KMS-11 (cell line): ENCODE data around the gene TPPP.

ENCODE experiments used
- H2AFZ ChIP-seq: fragments of 200-600 bp; sonication (generic); 2 replicates; pipeline ENCODE4 v1.6.1; 2016; ENCODE audit warnings: antibody characterized with exemption, mixed run types, low read depth
- H3K27ac ChIP-seq: fragments of 200-600 bp; sonication (generic); 2 replicates; pipeline ENCODE4 v1.6.1; 2016; ENCODE audit warnings: mild to moderate bottlenecking, mixed run types
- H3K27me3 ChIP-seq: fragments of 200-600 bp; sonication (generic); 2 replicates; pipeline ENCODE4 v1.6.1; 2017; ENCODE audit warnings: mild to moderate bottlenecking, low read depth, mixed run types, moderate library complexity; ENCODE audit not compliant: insufficient read depth
- H3K36me3 ChIP-seq: fragments of 200-600 bp; sonication (generic); 2 replicates; pipeline ENCODE4 v1.6.1; 2017; ENCODE audit warnings: mild to moderate bottlenecking, mixed run types; ENCODE audit not compliant: insufficient read depth
- H3K4me1 ChIP-seq: fragments of 200-600 bp; sonication (generic); 2 replicates; pipeline ENCODE4 v1.6.1; 2016; ENCODE audit warnings: mild to moderate bottlenecking, low read depth, mixed run types; ENCODE audit not compliant: poor library complexity, severe bottlenecking
- H3K4me2 ChIP-seq: fragments of 200-600 bp; sonication (generic); 2 replicates; pipeline ENCODE4 v1.7.0; 2016; ENCODE audit warnings: mild to moderate bottlenecking, mixed run types
- H3K4me3 ChIP-seq: fragments of 200-600 bp; sonication (generic); IDR thresholded peaks from 2 replicates; pipeline ENCODE4 v1.6.1; 2017; ENCODE audit warnings: low read depth, low read length, mixed read lengths; ENCODE audit not compliant: insufficient read depth
- H3K79me2 ChIP-seq: fragments of 200-600 bp; sonication (generic); 2 replicates; pipeline ENCODE4 v1.6.1; 2016; ENCODE audit warnings: low read depth, mixed run types; ENCODE audit not compliant: insufficient read depth
- H3K9ac ChIP-seq: fragments of 200-600 bp; sonication (generic); 2 replicates; pipeline ENCODE4 v1.6.1; 2016; ENCODE audit warnings: mild to moderate bottlenecking, mixed run types
- H4K20me1 ChIP-seq: fragments of 200-600 bp; sonication (generic); 2 replicates; pipeline ENCODE4 v1.6.1; 2016; ENCODE audit warnings: mild to moderate bottlenecking, mixed run types; ENCODE audit not compliant: insufficient read depth
- TF ChIP-seq, protein P1 (sequence below): fragments of 200-600 bp; sonication (generic); conservative IDR thresholded peaks from 2 replicates; pipeline ENCODE4 v1.6.1; 2017; ENCODE audit warnings: low read depth, mild to moderate bottlenecking, antibody characterized with exemption, low read length, moderate library complexity, mixed read lengths

Gene TPPP

DNA sequence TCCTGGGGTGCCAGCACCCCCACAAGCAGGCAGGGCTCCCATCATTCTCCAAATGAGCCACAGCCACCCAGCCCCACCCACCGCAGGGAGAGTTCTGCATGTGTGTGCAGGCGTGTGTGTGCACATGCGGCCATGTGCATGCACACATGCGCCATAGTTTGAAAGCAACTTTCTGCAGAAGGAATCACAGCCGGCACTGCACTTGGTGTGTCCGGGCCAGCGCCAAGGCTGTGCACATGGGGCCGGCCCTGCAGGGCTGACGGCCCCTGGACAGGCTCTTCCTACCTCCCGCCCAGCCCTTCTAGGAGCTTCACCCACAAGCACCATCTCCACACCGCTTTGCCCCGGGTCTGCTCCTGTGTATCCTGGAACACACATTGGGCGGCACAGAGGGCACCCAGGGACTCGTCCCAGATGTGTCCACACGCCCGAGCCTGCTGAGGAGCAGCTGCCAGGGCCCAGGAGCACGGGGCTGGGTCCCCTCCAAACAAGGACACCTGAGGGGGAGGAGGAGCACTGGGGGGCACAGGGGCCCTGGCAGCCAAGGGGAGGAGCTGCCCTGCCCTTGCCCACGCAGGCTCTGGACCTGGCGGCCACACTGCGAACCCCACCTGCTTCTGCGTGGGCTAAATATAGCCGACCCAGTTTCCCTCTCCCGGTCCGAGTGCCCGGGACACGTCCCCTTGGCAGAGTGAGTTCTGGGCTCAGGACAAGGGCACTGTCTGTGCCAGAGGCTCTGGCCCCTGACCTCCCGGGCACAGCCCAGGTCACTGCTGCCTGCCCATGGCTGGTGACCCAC, 19.1 kb downstream of the TPPP start:
- H3K9ac ChIP-seq: peak overlapping the region; percentile 55; the same call in 1 of the 2 replicates
- TF ChIP-seq, protein P1, sequence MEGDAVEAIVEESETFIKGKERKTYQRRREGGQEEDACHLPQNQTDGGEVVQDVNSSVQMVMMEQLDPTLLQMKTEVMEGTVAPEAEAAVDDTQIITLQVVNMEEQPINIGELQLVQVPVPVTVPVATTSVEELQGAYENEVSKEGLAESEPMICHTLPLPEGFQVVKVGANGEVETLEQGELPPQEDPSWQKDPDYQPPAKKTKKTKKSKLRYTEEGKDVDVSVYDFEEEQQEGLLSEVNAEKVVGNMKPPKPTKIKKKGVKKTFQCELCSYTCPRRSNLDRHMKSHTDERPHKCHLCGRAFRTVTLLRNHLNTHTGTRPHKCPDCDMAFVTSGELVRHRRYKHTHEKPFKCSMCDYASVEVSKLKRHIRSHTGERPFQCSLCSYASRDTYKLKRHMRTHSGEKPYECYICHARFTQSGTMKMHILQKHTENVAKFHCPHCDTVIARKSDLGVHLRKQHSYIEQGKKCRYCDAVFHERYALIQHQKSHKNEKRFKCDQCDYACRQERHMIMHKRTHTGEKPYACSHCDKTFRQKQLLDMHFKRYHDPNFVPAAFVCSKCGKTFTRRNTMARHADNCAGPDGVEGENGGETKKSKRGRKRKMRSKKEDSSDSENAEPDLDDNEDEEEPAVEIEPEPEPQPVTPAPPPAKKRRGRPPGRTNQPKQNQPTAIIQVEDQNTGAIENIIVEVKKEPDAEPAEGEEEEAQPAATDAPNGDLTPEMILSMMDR: no peak
- no peak overlapping the region for H3K27ac ChIP-seq
- no peaks in the 10 kb centered on the region for H4K20me1 ChIP-seq
- H3K4me1 ChIP-seq: peaks cover 23% of the 10 kb centered on the region
- no peak overlapping the region for H3K4me3 ChIP-seq
- H2AFZ ChIP-seq: no peak overlapping the region
- H3K79me2 ChIP-seq: no peaks in the 10 kb centered on the region
- H3K36me3 ChIP-seq: no peaks in the 10 kb centered on the region
- no peaks in the 10 kb centered on the region for H3K27me3 ChIP-seq
- H3K4me2 ChIP-seq: no peak overlapping the region; the same call in 1 of the 2 replicates

DNA sequence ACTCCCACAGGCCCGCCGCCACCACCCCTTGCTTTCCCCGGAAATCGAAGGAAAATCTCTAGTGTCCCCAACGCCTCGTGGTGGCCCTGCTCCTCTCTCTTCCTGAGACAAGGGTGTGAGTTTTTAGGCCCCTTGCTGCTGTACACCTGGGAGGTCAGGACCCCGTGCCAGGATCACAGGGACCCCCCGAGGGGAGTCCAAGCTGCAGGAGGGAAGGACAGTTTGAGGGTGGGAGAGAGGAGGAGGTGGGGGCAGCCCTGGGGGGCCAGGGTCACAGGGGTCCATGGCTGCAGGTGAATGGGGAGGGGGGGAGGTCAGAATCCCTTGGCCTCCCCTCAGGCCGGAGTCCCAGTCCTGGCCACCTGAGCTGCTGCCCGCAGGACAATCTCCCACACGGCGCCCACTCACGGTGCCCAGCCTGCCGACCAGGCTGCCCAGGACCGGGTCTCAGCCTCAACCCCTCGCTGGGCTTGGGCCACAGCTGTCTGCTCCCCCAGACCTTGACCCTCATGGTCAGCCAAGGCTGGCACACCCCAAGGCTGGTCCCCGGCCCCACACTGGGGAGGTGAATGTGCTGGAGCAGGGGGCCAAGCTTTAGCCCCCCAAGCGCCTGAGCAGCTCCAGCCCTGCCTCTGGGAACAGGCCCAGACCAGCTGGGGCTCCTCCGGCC, 19.9 kb downstream of the TPPP start:
- TF ChIP-seq, protein P1: no peak
- H3K36me3 ChIP-seq: no peaks in the 10 kb centered on the region
- peak overlapping the region; percentile 69; the same call in 1 of the 2 replicates for H3K4me2 ChIP-seq
- peak overlapping the region; percentile 67 for H3K27ac ChIP-seq
- no peaks in the 10 kb centered on the region for H3K79me2 ChIP-seq
- H3K27me3 ChIP-seq: no peaks in the 10 kb centered on the region
- H3K4me1 ChIP-seq: peaks cover 23% of the 10 kb centered on the region
- H4K20me1 ChIP-seq: no peaks in the 10 kb centered on the region
- H2AFZ ChIP-seq: no peak overlapping the region
- peak overlapping the region; percentile 55; the same call in 1 of the 2 replicates for H3K9ac ChIP-seq
- no peak overlapping the region for H3K4me3 ChIP-seq

DNA sequence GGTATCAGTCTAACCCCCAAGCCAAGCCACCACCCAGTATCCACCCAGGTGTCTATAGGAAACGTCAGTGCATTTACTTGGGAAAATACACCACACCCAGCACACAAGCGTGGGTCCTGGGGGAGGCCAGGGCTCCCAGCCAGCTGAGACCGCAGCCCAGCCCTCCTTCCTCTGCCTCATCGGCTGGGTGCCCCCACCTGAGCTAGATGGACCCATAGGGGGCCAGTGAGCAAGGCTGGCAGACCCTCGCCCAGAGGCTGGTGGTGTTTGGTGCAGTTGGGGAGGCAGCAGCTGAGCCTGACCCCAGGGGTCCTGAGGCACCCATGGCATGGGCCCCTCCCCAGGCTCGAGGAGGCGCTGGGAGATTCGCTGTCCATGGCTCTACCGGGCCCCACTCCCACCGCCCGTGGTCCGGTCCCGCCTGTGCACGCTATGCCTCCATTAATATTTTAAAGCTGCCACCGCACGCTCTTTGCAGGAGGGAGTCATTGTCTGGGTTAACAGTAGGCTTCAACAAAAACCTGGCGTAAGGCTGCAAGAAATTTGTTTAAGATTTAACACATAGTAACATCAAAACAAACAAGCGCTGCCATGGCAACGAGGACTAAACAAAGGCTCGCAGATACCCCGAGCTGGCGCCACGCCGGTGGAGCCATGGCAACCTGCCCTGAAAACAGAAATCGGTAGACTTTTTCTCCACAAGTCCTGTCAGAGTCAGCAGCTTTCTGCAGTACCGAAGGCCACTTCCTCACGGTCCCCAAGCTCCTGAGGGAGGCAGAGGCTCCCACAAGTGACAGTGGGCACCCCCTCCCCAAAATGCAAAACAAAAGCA, 20.6 kb downstream of the TPPP start:
- Histone ChIP-seq H3K36me3 (no peaks in the 10 kb centered on the region), H3K4me3 (no peak overlapping the region), H2AFZ (no peak overlapping the region), H3K4me1 (peaks cover 23% of the 10 kb centered on the region), H3K4me2 (peak overlapping the region; percentile 69), H3K27ac (peak overlapping the region; percentile 67), H3K79me2 (no peaks in the 10 kb centered on the region), H3K9ac (peak overlapping the region; percentile 55), H3K27me3 (no peaks in the 10 kb centered on the region), H4K20me1 (no peaks in the 10 kb centered on the region)
- TF ChIP-seq, protein P1: no peak
